Kidney epithelial cell (primary cell): ENCODE results near the gene OBP2A. TPM values are rescaled to one million over a fixed set of nuclear protein-coding genes. Genes with fewer than 3 reads are reported as not detected.
"Not testable (repeated sequence)": the region's sequence is repeated elsewhere in the genome, so short reads cannot be mapped to it uniquely, and the experiment has no call there.

Source experiments
- DNase-seq: peaks from one replicate; pipeline ENCODE4 v3.0.0-alpha.2; 2010; ENCODE audit warnings: low read depth
- H3K27me3 ChIP-seq: 2 replicates; pipeline ENCODE4 v1.6.0; 2011; ENCODE audit warnings: low read length; ENCODE audit not compliant: control insufficient read depth, insufficient read depth
- H3K36me3 ChIP-seq: 2 replicates; pipeline ENCODE4 v1.5.1; 2011; ENCODE audit warnings: low read length; ENCODE audit not compliant: control insufficient read depth, insufficient read depth
- H3K4me3 ChIP-seq: 2 replicates; pipeline ENCODE4 v1.5.1; 2011; ENCODE audit warnings: low read depth, mild to moderate bottlenecking, control low read depth, low read length
- CTCF ChIP-seq: IDR thresholded peaks from 2 replicates; pipeline ENCODE4 v1.5.1; 2011; ENCODE audit warnings: mild to moderate bottlenecking, moderate library complexity, low read length, control low read depth, inconsistent platforms; ENCODE audit not compliant: insufficient read depth, poor library complexity, severe bottlenecking
- total RNA-seq: library from RNA; depleted of rRNA; stranded (reverse); fragments of >200 nt; gene quantifications from 2 replicates; pipeline ENCODE4 v1.2.3, GENCODE V29; 2015

Gene OBP2A
- total RNA-seq, 1 donor from 2014 or later = not detected

DNA sequence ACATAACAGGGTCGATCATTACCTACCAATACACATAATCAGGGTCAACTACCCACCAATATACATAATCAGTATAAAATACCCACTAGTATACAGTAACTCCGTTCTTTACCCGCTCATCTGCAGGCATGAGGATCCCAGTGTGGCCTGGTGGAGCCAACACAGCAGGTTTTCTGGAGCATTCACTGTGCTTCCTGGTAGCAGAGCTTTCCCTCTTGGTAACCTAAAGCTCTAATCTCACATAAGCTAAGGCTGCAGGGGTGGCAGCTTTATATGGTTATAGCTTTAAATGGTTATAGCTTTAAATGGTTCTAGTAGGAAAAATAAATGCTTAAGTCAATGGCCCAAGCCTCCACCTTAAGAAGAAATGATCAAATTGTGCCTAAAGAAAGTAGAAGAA lies 12.8 kb upstream of the OBP2A start:
- Histone ChIP-seq H3K4me3 (no peak overlapping the region), H3K27me3 (no peaks in the 10 kb centered on the region), H3K36me3 (no peaks in the 10 kb centered on the region)
- DNase-seq = no peak
- TF ChIP-seq CTCF = no peak

- Histone ChIP-seq H3K36me3 (no peaks in the 10 kb centered on the region), H3K4me3 (no peak overlapping the region), H3K27me3 (no peaks in the 10 kb centered on the region)
- no peak for TF ChIP-seq CTCF
- no peak for DNase-seq
Observed at GRCh38 chr9:135533674-135534073, 12.3 kb upstream of the OBP2A start.

- not testable (repeated sequence) for H3K36me3 ChIP-seq, DNase-seq, H3K27me3 ChIP-seq, H3K4me3 ChIP-seq
Observed at GRCh38 chr9:135534192-135534711, 11.7 kb upstream of the OBP2A start.

DNA sequence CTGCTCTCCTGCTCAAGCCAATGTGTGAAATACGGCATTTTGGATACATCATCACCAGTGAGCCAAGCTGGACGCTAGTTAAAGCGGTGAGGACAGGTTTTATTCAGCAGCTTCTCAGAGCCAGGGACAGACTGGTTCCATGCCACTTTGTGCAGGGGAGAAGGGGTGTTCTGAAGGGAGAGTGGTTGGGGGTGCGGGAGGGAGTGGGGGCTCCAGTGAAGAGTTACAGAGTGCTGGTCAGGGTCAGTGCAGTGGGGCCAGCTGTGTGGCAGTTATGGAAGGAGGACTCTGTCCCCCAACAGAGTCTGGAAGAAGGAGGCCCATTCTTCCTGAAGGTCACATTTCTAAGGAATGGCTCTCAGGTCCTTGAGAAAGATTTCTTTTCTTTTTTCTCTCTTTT lies 11.1 kb upstream of the OBP2A start:
- DNase-seq = not testable (repeated sequence)

DNA sequence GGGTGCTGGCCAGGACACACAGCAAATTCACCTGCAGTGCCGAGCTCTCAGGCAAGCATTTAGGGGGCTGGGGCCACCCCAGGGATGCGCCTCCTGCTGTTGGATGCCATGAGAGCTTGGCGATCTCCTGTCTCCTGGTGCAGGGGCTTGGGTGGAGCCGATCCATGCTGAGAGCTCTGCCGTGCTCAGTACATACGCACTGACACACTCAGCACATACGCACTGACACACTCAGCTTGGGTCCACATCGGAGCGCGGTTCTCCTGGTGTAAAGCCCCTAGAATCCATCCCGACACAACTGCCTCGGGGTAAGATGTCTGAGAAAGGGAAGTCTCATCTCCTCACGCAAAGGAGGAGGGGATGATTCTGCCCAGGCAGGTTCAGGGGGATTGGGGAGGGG lies 10.3 kb upstream of the OBP2A start:
- H3K4me3 ChIP-seq, DNase-seq, H3K36me3 ChIP-seq, H3K27me3 ChIP-seq: not testable (repeated sequence)

More for the DNA sequence above, 11.1 kb upstream of the OBP2A start:
- H3K4me3 ChIP-seq, H3K36me3 ChIP-seq, H3K27me3 ChIP-seq: not testable (repeated sequence)

GRCh38 chr9:135536216-135536615 lies 9.7 kb upstream of the OBP2A start:
- TF ChIP-seq CTCF = no peak
- Histone ChIP-seq H3K36me3 (no peaks in the 10 kb centered on the region), H3K4me3 (no peak overlapping the region), H3K27me3 (no peaks in the 10 kb centered on the region)
- no peak for DNase-seq

GRCh38 chr9:135543262-135543894 lies 2.5 kb upstream of the OBP2A start:
- peak; percentile 39 for DNase-seq
- H3K27me3 ChIP-seq, H3K36me3 ChIP-seq, H3K4me3 ChIP-seq: not testable (repeated sequence)

DNA sequence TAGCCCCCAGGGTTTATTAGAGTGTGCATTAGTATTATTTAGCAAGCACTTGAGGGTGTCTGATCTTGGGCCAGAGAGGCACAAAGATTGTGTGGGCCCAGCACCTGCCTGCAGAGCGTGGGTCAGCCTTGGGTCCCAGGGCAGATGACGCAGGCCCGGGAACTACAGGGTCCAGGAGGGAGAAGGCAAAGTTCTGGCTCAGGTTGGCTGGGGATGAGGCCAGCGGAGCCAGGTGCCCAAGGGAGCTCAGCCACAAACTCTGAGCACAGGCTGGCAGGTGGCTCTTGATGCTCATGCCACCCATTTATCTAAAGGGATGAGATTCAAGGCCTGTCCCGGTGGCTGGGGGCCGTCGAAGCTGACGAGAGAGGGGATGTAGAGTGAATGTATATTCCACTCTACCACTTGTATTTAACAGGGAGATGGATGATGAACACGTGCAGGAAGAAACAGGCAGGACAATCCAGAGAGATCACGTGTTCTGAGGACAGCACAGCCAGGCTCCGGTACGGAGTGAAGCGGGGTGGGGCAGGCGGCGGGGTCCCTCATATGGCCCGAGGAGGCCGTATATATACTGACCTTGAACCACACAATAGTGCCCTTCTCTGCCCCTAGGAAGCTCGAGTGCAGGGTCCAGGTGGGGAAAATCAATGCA lies 818 bp upstream of the OBP2A start:
- DNase-seq = no peak
- no peak for TF ChIP-seq CTCF
- Histone ChIP-seq H3K36me3 (no peaks in the 10 kb centered on the region), H3K4me3 (no peak overlapping the region), H3K27me3 (no peaks in the 10 kb centered on the region)

DNA sequence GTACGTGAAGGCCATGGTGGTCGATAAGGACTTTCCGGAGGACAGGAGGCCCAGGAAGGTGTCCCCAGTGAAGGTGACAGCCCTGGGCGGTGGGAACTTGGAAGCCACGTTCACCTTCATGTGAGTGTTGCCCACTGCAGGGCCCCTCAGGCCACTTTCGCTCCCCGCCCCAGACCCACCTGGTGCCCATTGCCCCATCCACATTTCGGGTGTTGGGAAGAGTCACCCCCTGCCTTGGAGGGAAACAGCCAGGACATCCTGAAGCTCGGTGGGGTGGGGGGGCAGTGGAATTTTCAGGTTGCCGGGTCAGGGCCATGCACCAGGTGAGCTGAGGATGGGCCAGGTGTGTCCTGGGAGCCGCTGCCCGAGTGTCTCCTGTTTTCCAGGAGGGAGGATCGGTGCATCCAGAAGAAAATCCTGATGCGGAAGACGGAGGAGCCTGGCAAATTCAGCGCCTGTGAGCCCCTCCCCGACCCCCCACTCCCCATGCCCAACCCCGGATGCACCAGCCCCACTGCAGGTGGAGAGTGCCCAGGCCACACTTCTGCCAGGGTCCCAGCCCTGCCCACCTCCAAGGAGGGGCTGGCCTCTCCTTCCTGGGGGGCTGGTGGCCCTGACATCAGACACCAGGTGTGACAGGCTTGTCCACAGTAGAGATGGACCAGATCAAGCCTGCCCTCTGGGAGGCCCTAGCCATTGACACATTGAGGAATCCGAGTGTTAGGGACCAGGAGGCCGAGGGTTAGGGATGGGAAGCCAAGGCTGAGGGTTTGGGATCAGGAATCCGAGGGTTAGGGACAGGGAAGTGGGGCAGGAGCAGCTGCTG lies 1.1 kb downstream of the OBP2A start:
- DNase-seq, H3K27me3 ChIP-seq, H3K4me3 ChIP-seq, H3K36me3 ChIP-seq: not testable (repeated sequence)
